LNCAP (cell line): ENCODE data around the gene TACR2.

Experiments
- TF ChIP-seq, protein P1 (sequence below): fragments of 450-650 bp; IDR thresholded peaks from 2 replicates; pipeline ENCODE4 v1.5.1; 2017; ENCODE audit warnings: mild to moderate bottlenecking

Gene TACR2

DNA sequence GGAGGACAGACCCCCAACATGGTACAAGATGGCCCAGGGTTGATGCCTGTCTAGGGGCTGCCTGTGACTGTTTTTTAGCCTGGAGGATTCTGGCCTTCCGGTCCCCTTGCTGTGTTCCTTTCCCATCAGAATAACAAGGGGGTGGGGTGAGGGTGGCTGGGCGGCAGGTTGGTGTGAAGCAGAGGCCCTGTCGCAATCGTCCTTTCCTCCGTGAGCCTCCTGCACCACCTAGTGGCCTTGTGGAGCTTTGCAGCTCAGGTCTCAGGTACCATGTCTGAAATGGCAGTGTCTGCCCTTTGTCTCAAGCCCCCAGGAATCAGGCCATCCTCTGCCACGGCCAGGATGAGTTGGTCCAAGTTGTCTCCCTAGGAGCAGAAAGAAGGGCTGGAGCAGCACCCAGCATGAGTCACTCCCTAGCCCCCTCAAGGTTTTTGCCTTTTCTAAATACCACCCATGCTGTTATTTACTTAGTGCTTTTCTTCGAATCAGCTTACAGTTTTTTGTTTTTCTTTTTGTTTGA lies 24.2 kb downstream of the TACR2 start:
- TF ChIP-seq, protein P1, sequence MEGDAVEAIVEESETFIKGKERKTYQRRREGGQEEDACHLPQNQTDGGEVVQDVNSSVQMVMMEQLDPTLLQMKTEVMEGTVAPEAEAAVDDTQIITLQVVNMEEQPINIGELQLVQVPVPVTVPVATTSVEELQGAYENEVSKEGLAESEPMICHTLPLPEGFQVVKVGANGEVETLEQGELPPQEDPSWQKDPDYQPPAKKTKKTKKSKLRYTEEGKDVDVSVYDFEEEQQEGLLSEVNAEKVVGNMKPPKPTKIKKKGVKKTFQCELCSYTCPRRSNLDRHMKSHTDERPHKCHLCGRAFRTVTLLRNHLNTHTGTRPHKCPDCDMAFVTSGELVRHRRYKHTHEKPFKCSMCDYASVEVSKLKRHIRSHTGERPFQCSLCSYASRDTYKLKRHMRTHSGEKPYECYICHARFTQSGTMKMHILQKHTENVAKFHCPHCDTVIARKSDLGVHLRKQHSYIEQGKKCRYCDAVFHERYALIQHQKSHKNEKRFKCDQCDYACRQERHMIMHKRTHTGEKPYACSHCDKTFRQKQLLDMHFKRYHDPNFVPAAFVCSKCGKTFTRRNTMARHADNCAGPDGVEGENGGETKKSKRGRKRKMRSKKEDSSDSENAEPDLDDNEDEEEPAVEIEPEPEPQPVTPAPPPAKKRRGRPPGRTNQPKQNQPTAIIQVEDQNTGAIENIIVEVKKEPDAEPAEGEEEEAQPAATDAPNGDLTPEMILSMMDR = peak; percentile 93

GRCh38 chr10:69391158-69391557 lies 25.6 kb downstream of the TACR2 start:
- TF ChIP-seq, protein P1 = no peak

DNA sequence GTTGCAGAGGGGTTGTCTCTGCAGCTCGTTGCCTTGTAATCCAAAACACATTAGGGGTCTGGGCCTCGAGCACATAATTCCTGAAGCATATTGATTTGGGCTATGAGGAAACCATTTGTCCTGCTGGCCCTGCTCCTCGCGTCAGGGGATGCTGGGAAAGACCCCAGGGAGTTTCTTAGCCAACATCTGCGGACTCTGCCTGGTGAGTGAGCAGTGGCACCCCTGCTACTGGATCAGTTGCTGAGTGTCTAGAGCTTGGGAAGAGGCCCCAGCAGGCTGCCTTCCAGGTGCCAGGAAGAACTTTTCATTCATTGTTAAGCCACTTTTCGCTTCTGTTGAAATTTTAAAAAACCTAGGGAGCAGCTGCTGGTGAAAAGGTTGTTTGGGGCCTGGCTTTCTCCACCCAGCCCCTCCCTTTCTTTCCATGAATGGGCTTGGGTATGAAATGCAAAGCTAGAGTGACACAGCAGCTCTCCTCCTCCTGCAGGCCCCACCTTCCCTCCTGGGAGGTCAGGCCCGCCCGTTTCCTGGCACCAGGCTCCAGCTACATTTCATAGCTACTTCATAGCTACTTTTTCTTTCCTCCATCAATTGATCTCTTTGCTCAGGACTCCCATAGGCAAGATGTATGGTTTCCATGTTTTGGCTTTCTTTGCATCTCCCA lies 26.8 kb downstream of the TACR2 start:
- TF ChIP-seq, protein P1 = no peak

- TF ChIP-seq, protein P1 = no peak
These were observed 28.2 kb downstream of the TACR2 start for GRCh38 chr10:69388488-69388887.

- TF ChIP-seq, protein P1 = no peak
These were observed 29.2 kb downstream of the TACR2 start for GRCh38 chr10:69387500-69387899.

DNA sequence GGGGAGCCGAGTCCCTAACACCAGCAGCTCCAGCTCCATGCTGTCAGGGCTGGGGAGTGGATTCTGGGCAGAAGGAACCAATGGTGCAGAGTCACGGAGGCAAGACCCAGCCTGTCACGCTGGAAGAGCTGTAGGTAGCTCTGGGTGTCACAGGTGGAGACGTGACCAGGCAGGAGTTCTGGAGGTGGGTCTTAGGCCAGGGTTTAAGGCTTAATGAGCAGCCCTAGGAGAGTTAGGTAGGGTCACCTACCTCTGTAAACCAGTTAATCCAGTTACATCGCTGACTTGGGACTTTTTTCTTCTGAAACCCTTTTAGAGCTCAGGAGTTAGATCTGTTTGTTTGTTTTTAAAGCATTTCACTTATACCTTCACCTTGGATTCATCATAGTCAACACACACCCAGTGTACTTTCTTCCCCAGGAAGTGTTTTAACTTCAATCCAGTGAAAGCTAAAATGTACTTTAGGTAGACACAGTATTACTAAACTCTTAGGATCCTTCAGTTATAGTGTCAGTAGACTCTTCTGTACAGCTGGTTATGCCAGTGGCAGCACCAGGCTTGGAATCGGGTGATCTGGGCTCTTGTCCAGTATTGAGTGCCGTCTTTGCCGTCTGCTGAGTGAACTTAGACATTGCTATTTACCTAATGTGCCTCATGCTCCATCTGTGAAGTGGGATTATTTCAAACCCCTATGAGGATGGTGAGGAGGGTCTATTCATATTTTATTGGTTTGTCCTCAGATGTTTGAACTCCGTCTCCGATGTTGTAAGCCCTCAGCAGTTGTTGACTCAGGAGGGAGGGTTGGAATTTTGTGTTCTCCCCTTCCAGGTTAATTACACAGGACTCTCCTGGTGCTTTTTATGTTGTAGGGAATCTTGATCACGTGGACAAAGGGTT lies 31.0 kb downstream of the TACR2 start:
- TF ChIP-seq, protein P1 = no peak

DNA sequence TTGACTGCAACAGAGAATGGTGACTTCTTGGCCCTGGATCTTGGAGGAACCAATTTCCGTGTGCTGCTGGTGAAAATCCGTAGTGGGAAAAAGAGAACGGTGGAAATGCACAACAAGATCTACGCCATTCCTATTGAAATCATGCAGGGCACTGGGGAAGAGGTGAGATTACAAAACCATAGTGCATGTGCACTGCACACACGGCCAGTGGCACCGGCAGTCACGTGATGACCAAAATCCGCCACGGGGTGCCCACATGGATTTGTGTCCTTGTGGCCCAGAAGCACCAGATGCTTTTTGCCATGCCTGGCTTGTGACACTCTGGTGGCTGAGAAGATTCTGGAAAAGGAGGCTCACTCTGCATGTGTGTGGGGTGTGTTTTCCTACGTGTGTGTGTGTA lies 32.4 kb downstream of the TACR2 start:
- TF ChIP-seq, protein P1 = no peak
